ENCODE measurements around the gene TMEM108.

DNA sequence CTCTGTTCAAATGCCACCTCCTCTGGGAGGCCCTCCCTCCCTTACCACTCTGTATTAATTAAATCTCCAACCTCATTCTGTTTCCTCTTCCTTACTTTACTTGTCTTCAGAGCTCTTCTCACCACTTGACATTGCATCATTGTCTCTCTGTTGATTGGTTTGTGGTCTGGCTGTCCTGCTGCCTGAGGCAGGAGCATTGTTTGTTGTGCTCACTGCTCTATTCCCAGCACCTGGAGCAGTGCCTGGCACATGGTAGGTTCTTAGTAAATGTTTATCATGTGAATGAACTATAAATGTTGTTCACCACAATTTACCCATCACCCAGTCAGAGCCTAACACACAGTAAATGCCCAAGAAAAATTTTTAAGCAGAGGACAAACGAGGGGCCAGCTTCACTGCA lies 355.0 kb downstream of the TMEM108 start:
- TF ChIP-seq, protein P1, sequence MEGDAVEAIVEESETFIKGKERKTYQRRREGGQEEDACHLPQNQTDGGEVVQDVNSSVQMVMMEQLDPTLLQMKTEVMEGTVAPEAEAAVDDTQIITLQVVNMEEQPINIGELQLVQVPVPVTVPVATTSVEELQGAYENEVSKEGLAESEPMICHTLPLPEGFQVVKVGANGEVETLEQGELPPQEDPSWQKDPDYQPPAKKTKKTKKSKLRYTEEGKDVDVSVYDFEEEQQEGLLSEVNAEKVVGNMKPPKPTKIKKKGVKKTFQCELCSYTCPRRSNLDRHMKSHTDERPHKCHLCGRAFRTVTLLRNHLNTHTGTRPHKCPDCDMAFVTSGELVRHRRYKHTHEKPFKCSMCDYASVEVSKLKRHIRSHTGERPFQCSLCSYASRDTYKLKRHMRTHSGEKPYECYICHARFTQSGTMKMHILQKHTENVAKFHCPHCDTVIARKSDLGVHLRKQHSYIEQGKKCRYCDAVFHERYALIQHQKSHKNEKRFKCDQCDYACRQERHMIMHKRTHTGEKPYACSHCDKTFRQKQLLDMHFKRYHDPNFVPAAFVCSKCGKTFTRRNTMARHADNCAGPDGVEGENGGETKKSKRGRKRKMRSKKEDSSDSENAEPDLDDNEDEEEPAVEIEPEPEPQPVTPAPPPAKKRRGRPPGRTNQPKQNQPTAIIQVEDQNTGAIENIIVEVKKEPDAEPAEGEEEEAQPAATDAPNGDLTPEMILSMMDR (IDR thresholded peaks at IDR 0.05) = no peak
- TF ChIP-seq POLR2A (IDR thresholded peaks at IDR 0.05) = no peak

All from heart left ventricle (tissue), 13 donors.